HG02763 (cell line): ENCODE measurements around the gene ADAMTS13.
A peak's percentile ranks its signal among the peaks of the same experiment; 100 is the strongest.

ENCODE experiments used
- ATAC-seq: cut with Tn5 transposase; IDR thresholded peaks from one replicate; pipeline ENCODE4 v1.9.1; 2021; ENCODE audit warnings: mild to moderate bottlenecking, moderate library complexity; ENCODE audit not compliant: unreplicated experiment

ADAMTS13 gene

GRCh38 chr9:133470427-133470924, 48.3 kb downstream of the ADAMTS13 start:
- ATAC-seq = no peak

DNA sequence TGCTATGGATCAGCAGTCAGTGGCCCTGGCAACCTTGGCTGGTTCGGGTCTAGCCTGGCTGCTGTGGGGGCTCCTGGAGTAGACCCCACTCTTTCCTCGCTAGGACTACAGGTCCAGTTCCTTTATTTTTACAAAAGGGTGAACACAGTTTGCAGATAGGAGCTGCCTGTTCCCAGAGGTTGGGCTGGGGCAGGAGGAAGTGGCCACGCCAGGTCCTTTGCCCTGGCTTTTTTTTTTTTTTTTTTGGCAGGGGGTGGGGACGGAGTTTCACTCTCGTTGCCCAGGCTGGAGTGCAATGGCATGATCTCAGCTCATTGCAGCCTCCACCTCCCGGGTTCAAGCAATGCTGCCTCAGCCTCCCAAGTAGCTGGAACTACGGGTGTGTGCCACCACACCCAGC, 48.8 kb downstream of the ADAMTS13 start:
- no peak for ATAC-seq

GRCh38 chr9:133471551-133472276, 49.5 kb downstream of the ADAMTS13 start:
- ATAC-seq = no peak

DNA sequence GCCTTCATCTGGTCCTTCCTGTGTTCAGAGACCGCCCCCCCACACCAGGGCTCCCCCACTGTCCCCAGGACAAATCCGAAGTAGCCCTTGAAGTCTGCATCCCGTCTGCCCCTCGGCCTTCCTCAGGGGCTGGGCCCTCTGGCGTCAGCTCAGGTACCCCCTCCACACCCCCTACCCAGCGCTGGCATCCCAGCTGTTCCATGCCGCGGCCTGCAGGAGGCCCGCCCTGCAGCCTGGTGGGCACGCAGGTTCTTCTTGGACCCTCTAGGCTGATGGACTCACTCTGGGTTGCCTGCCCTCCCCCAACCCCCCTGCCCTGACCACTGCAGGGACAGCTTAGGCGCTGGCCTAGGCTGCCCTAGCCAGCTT, 50.1 kb downstream of the ADAMTS13 start:
- ATAC-seq = no peak

- no peak for ATAC-seq
Measured at GRCh38 chr9:133472753-133473378, 50.7 kb downstream of the ADAMTS13 start.

DNA sequence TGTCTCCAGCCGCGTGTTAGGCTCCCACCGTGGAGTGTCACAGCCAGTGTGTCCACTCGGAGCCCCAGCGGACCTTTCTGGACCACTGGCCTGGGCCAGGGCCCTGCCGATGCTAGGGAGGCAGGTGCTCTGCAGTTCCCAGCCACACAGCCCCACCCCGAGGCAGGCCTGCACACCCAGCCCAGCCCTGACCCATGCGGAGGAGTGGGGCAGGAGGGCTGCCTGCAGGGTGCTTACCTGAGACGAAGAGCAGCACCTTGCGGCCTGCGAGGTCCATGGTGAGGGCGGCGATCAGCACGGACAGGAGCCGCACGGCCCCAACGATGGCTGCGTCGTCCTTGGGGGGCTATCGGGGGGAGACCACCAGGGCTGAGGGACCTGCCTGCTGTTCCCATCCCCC, 51.6 kb downstream of the ADAMTS13 start:
- ATAC-seq = no peak

GRCh38 chr9:133474215-133474614, 52.0 kb downstream of the ADAMTS13 start:
- ATAC-seq = no peak

GRCh38 chr9:133474853-133475252, 52.7 kb downstream of the ADAMTS13 start:
- no peak for ATAC-seq

GRCh38 chr9:133475292-133476012, 53.3 kb downstream of the ADAMTS13 start:
- no peak for ATAC-seq

DNA sequence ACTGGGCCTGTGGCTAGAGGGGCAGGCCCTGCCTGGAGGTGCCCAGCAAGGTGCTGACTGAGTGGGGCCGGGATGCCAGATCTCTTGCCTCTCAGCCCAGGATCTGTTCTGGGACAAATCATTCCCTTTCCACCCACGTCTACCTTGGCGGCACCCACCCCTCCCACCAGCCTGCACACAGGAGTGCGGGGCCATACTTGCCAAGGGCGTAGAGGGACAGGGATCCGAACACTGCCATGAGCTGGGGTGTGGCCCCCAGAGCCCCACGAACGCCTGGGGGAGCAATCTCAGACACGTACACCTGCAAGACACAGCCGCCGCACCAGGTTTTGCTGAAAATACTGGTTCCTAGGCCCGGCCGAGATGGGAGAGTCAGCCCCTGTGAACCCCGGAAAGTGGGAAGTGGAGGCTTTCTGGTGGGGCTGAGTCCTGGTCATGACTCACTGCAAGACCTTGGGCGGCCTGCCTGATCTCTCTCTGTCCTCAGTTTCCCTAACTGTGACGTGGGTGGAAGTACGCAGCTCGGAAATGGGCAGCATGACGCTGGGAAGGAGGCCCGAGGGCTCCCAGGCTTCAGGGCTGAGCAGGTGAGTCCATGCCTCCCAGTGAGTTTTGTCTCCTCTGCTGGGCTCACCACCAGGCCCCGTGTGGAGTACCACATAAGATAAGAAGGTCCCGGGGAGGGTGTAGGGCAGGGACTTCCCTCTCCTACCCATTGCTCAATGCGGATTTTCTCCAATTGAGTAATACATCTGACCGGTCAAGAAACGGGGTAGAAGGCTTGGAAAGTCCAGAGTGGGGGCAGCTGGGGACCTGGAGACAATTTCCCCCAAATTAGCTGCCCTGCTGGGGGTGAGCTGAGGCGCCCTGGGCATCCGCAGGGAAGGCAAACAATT, 54.1 kb downstream of the ADAMTS13 start:
- ATAC-seq = no peak

- ATAC-seq = no peak
Measured at GRCh38 chr9:133476941-133477340, 54.8 kb downstream of the ADAMTS13 start.

DNA sequence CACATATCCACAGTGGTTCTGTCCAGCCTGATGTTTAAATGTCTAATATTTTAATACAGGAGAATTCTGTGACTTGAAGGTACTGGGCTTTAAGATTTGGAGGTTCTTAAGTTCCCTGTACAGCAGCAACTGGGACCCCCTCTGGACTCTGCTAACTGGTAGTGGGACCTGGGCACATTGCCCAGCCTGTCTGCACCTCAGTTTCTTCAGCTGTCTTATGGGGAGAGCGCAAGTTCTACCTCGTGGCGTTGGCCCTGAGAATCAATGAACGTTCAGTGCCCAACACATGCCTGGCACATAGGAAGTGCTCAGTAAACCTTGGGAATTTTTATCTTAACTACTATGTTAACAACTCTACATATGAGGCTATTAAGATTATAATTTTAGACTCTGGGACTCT, 55.3 kb downstream of the ADAMTS13 start:
- no peak for ATAC-seq

DNA sequence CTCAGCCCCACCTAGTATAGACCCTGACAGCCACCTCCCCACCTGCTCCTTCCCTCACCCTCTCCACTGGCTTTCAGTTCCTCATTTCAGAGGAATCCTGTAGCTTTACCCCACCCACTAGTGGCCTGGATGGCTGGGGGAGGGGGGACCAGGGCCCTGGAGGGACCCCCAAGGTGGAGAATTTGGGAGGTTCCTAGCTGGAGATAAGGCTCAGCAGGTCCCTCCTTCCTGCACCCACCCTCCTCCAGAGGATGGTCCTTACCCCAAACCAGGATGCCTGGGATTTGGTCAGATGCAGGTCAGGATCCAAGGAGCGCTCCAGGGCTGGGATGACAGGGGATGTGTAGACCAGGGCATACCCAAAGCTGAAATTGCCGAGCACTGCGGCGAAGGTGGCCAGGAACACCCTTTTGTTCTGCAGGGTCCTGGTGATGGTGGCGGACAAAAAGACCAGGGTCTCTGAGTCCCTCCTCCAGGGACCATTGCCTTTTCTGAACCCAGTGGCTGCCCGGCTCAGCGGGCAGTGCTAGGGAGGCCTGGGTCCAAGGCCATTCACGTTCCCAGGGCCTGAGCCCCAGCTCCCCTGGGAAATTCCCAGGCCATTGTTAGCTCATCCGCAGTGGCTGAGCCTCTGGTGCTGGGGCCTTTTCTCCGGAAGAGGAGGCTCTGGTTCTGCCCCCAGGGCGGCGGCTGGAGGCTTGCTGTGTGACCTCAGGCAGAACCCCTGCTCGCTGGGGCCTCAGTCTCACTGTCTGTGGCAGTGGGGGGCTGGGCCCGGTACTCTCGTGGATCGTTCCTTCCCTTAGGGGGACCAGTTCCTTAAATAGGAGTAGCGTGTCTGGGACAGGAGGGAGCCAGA, 56.1 kb downstream of the ADAMTS13 start:
- ATAC-seq = peak; percentile 7

- ATAC-seq = peak; percentile 88
Measured at GRCh38 chr9:133478851-133479711, 56.9 kb downstream of the ADAMTS13 start, which contains the start of gene SLC2A6. SLC2A6 (minus strand) TSS chr9:133479099; CDS start chr9:133479059, 40 bp downstream.

DNA sequence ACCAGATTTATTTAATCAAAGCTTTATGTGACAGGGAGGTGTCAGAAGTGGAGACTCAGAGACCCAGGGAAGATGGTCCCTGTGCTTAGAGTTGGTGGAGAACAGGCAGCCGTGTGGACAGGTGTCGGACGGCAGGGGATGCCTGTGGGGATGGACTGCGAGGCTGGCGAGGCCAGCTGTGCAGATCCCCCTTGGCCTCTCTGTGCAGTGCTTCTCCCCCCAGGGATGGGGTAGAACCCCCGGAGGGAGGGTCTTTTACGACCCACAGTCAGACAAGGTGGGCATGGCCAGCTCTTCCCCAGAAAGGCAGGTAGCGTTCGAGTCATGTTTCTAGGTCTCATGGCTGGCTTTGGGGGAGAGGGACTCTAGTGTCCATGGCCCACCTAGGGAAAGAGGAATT, 61.4 kb downstream of the ADAMTS13 start:
- ATAC-seq = no peak

- no peak for ATAC-seq
Measured at GRCh38 chr9:133484671-133485437, 62.7 kb downstream of the ADAMTS13 start.

DNA sequence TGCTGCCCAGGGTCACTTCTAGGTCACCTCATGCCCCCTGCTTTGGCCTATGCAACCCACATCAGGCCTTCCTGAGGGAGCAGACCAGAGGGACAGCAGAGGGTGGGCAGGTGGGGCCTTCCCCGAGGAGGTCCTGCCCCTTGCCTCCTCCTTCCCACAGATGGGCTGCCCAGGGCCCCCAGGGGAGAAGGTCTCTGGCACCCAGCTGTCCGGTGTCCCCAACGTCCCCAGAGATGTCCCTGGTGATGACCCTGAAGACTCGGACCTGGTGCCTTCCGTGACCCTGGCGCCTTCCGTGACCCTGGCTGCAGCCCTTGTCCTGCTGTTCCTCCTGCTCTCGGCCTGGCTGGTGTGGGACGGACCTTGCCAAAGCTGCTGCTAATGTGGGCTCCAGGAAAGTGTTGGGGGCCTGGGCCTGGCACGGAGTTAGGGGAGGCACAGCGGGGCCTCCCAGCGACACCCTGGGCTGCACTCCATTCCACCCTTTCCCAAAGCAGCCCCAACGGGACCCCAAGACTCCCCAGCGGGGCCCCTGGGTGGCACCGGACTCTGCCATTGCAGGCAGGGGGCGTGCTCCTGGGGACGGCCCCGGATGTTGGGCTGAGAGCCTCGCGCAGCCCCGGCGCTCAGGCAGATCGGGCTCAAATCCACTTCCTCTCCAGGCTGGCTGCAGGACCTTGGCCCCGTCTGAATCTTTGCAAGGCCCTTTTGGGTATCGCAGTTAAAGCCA, 63.5 kb downstream of the ADAMTS13 start:
- ATAC-seq = no peak
